Esophagus squamous epithelium (tissue), 4 donors: Measurements from ENCODE around the gene ZNF32.

Experiments used
- POLR2A ChIP-seq, 4 donors: fragments of 450-650 bp; IDR thresholded peaks; one replicate each; pipeline ENCODE4 v1.6.1; 2017; ENCODE audit warnings: antibody characterized with exemption in 4 of 4, mild to moderate bottlenecking in 4 of 4, moderate library complexity in 3 of 4
- TF ChIP-seq, protein P1 (sequence below), 6 experiments: fragments of 450-650 bp in 4 of 6; fragments of 200-600 bp in 2 of 6; sonication (generic) in 2 of 6; IDR thresholded peaks; one replicate each; pipeline ENCODE4 v1.5.1; 2016 to 2019; ENCODE audit warnings: antibody characterized with exemption in 6 of 6, mild to moderate bottlenecking in 4 of 6, moderate library complexity in 4 of 6

DNA sequence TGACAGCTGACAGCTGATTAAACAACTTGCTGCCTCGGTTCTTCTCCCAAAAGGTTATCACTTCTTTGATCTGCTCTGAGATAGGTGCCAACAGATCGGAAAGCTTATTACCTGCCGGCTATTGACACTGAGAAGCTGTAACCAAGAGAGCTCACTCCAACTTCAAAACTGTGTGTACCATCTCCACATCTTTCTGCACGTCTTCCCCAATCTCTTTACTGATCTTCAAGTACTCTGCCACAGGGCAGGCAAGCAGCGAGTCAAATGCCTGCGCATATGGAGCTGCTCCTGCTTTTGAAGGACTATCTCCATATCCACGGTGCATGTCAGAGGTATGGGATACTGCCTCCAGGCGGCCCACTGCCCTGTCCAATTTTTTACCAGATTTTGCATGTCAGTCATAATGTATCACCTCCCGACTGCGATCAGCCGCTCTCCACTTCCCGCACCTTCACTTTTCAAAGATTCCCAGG is 42.8 kb downstream of the ZNF32 start:
- TF ChIP-seq, protein P1, sequence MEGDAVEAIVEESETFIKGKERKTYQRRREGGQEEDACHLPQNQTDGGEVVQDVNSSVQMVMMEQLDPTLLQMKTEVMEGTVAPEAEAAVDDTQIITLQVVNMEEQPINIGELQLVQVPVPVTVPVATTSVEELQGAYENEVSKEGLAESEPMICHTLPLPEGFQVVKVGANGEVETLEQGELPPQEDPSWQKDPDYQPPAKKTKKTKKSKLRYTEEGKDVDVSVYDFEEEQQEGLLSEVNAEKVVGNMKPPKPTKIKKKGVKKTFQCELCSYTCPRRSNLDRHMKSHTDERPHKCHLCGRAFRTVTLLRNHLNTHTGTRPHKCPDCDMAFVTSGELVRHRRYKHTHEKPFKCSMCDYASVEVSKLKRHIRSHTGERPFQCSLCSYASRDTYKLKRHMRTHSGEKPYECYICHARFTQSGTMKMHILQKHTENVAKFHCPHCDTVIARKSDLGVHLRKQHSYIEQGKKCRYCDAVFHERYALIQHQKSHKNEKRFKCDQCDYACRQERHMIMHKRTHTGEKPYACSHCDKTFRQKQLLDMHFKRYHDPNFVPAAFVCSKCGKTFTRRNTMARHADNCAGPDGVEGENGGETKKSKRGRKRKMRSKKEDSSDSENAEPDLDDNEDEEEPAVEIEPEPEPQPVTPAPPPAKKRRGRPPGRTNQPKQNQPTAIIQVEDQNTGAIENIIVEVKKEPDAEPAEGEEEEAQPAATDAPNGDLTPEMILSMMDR (IDR thresholded peaks at IDR 0.05), result no peak
- TF ChIP-seq POLR2A (IDR thresholded peaks at IDR 0.05), result no peak
